HG02623 (cell line): Measurements from ENCODE around the gene KCNJ4.
"Not testable (repeated sequence)": the region's sequence is repeated elsewhere in the genome, so short reads cannot be mapped to it uniquely, and the experiment has no call there.

Experiments used
- ATAC-seq: cut with Tn5 transposase; IDR thresholded peaks from one replicate; pipeline ENCODE4 v1.9.1; 2021; ENCODE audit warnings: moderate library complexity; ENCODE audit not compliant: unreplicated experiment

The KCNJ4 gene

GRCh38 chr22:38389428-38389818, 65.6 kb downstream of the KCNJ4 start:
- ATAC-seq = not testable (repeated sequence)

GRCh38 chr22:38388506-38389427, 66.2 kb downstream of the KCNJ4 start:
- ATAC-seq = not testable (repeated sequence)

GRCh38 chr22:38386918-38387317, 68.1 kb downstream of the KCNJ4 start:
- ATAC-seq = not testable (repeated sequence)

- no peak for ATAC-seq
Measured at GRCh38 chr22:38383417-38383816, 71.6 kb downstream of the KCNJ4 start.

- ATAC-seq = not testable (repeated sequence)
Measured at GRCh38 chr22:38381371-38381770, 73.6 kb downstream of the KCNJ4 start.
